Colon (tissue), 2 donors: ENCODE measurements around the gene PPP6R2.
"Not testable (repeated sequence)": the region's sequence is repeated elsewhere in the genome, so short reads cannot be mapped to it uniquely, and the experiment has no call there.

Experiments
- FAIRE-seq: peaks from 2 replicates; lab custom pipeline; 2012; peaks lifted over from hg19 to GRCh38; lab: Jason Lieb, UNC
- donor health status: control.
- donor health status: control.

Gene PPP6R2

GRCh38 chr22:50341977-50342650 lies 1.0 kb upstream of the PPP6R2 start:
- FAIRE-seq: no peak

GRCh38 chr22:50343541-50343935 lies 411 bp downstream of the PPP6R2 start:
- FAIRE-seq: no peak

- FAIRE-seq: no peak
These were observed 3.3 kb downstream of the PPP6R2 start for GRCh38 chr22:50346470-50346869.

GRCh38 chr22:50347157-50347556 lies 4.0 kb downstream of the PPP6R2 start:
- FAIRE-seq: no peak

- no peak for FAIRE-seq
These were observed 4.9 kb downstream of the PPP6R2 start for GRCh38 chr22:50348058-50348457.

GRCh38 chr22:50356186-50356585 lies 13.1 kb downstream of the PPP6R2 start:
- FAIRE-seq: no peak

- no peak for FAIRE-seq
These were observed 14.1 kb downstream of the PPP6R2 start for GRCh38 chr22:50357222-50357621.

- no peak for FAIRE-seq
These were observed 14.6 kb downstream of the PPP6R2 start for GRCh38 chr22:50357756-50358155.

GRCh38 chr22:50360578-50360977 lies 17.5 kb downstream of the PPP6R2 start:
- no peak for FAIRE-seq

- FAIRE-seq: no peak
These were observed 18.1 kb downstream of the PPP6R2 start for GRCh38 chr22:50361222-50361621.

- FAIRE-seq: no peak
These were observed 18.6 kb downstream of the PPP6R2 start for GRCh38 chr22:50361688-50362087.

- no peak for FAIRE-seq
These were observed 20.2 kb downstream of the PPP6R2 start for GRCh38 chr22:50363166-50363802.

GRCh38 chr22:50363803-50364194 lies 20.7 kb downstream of the PPP6R2 start:
- FAIRE-seq: not testable (repeated sequence)

- no peak for FAIRE-seq
These were observed 24.8 kb downstream of the PPP6R2 start for GRCh38 chr22:50367778-50368500.

GRCh38 chr22:50371101-50371648 lies 28.0 kb downstream of the PPP6R2 start:
- FAIRE-seq: no peak

- no peak for FAIRE-seq
These were observed 33.0 kb downstream of the PPP6R2 start for GRCh38 chr22:50376085-50376651.

- not testable (repeated sequence) for FAIRE-seq
These were observed 38.0 kb downstream of the PPP6R2 start for GRCh38 chr22:50381021-50381555.

GRCh38 chr22:50396751-50397370 lies 53.7 kb downstream of the PPP6R2 start:
- FAIRE-seq: no peak

GRCh38 chr22:50397371-50398060 lies 54.4 kb downstream of the PPP6R2 start:
- FAIRE-seq: not testable (repeated sequence)

- FAIRE-seq: no peak
These were observed 55.9 kb downstream of the PPP6R2 start for GRCh38 chr22:50398831-50399648.
